BJ (cell line): ENCODE results near the gene NEIL3. TPM values are rescaled to one million over a fixed set of nuclear protein-coding genes. Genes with fewer than 3 reads are reported as not detected.

ENCODE experiments used
- CTCF ChIA-PET: fragments of 350-600 bp; formaldehyde crosslinking; extraction: SDS; loops from one replicate; lab custom pipeline; 2021; ENCODE audit warnings: antibody characterized with exemption, inconsistent platforms; lab: Yijun Ruan, JAX
- POLR2A ChIA-PET: fragments of 300-600 bp; sonication (Branson Sonifier 250); formaldehyde crosslinking; extraction: SDS; loops from one replicate; lab custom pipeline; 2021; ENCODE audit warnings: antibody characterized with exemption; lab: Charles Lee
- DNase-seq: peaks from one replicate; pipeline ENCODE4 v3.0.0-alpha.2; 2011; ENCODE audit warnings: low read depth
- H3K27me3 ChIP-seq: 2 replicates; pipeline ENCODE4 v1.6.0; 2011; ENCODE audit warnings: low read length; ENCODE audit not compliant: control insufficient read depth, insufficient read depth
- H3K36me3 ChIP-seq: 2 replicates; pipeline ENCODE4 v1.5.1; 2011; ENCODE audit warnings: low read length; ENCODE audit not compliant: control insufficient read depth, insufficient read depth
- H3K4me3 ChIP-seq: 2 replicates; pipeline ENCODE4 v1.5.1; 2011; ENCODE audit warnings: low read depth, mild to moderate bottlenecking, control low read depth, low read length
- polyA plus RNA-seq: library from polyadenylated mRNA; depleted of rRNA; stranded (reverse); fragments of >200 nt; gene quantifications from 2 replicates; pipeline ENCODE4 v1.2.3, GENCODE V29; 2011
- TF ChIP-seq, protein P1 (sequence below): IDR thresholded peaks from 2 replicates; pipeline ENCODE4 v1.5.1; 2011; ENCODE audit warnings: low read depth, mild to moderate bottlenecking, control low read depth, inconsistent platforms, low read length, moderate library complexity; ENCODE audit not compliant: insufficient read depth

Gene NEIL3
- polyA plus RNA-seq, 1 experiment: 3.6 TPM

DNA sequence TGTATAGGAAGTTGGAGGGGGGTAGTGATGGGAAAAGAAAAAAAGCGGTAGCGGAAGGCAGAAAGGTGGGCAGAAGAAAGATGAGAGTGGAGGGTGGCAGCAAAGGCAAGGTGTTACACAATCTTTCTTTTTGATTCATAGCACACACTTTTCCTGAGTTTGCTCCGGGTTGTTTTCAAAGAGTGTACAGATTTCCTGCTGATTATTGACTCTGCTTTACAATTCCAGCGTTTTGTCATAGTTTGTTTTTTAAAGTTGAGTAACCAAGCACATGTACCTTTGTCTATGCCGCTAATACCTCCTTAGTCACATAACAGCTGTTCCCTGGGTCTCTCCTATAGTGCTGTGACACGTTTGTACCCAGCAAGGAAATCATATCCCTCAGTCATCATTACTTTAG is 82.3 kb downstream of the NEIL3 start:
- ChIA-PET CTCF (no interaction called here), POLR2A (no interaction called here)
- TF ChIP-seq, protein P1, sequence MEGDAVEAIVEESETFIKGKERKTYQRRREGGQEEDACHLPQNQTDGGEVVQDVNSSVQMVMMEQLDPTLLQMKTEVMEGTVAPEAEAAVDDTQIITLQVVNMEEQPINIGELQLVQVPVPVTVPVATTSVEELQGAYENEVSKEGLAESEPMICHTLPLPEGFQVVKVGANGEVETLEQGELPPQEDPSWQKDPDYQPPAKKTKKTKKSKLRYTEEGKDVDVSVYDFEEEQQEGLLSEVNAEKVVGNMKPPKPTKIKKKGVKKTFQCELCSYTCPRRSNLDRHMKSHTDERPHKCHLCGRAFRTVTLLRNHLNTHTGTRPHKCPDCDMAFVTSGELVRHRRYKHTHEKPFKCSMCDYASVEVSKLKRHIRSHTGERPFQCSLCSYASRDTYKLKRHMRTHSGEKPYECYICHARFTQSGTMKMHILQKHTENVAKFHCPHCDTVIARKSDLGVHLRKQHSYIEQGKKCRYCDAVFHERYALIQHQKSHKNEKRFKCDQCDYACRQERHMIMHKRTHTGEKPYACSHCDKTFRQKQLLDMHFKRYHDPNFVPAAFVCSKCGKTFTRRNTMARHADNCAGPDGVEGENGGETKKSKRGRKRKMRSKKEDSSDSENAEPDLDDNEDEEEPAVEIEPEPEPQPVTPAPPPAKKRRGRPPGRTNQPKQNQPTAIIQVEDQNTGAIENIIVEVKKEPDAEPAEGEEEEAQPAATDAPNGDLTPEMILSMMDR: no peak
- no peaks in the 10 kb centered on the region for H3K36me3 ChIP-seq
- no peaks in the 10 kb centered on the region for H3K27me3 ChIP-seq
- no peak for DNase-seq
- no peak overlapping the region for H3K4me3 ChIP-seq

GRCh38 chr4:177393236-177393635 is 83.6 kb downstream of the NEIL3 start:
- TF ChIP-seq, protein P1: no peak
- DNase-seq: no peak
- ChIA-PET CTCF (interaction anchor here (0.5 kb wide), 1 partner anchor 57 kb away, joined by 3 read pairs; no protein-coding TSS in a partner anchor), POLR2A (no interaction called here)
- H3K4me3 ChIP-seq: no peak overlapping the region
- H3K36me3 ChIP-seq: no peaks in the 10 kb centered on the region
- H3K27me3 ChIP-seq: no peaks in the 10 kb centered on the region

- no peak for DNase-seq
- Histone ChIP-seq H3K27me3 (no peaks in the 10 kb centered on the region), H3K4me3 (no peak overlapping the region), H3K36me3 (no peaks in the 10 kb centered on the region)
- ChIA-PET POLR2A (no interaction called here), CTCF (interaction anchor here (0.6 kb wide), 1 partner anchor 70 kb away, joined by 3 read pairs; no protein-coding TSS in a partner anchor)
- TF ChIP-seq, protein P1: no peak
Measured at GRCh38 chr4:177396352-177396751, 86.7 kb downstream of the NEIL3 start.

DNA sequence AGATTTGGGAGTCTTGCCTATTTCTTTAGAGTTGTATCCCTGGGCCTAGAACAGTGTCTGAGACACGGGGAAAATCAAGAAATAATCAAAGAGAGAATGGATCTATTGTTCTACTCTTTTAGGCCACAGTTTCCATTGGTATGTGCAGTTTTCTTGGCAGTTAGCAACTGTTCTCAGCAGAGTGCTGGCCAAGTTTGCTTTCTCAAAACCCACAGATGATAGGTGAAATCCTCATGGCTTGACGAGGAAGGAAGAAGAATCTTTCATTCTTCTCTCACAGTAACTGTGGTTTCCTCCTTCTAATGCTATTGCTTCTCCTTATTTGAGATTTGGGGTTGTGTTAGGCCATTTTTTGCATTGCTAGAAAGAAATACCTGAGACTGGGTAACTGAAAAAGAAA is 90.4 kb downstream of the NEIL3 start:
- Histone ChIP-seq H3K27me3 (no peaks in the 10 kb centered on the region), H3K4me3 (no peak overlapping the region), H3K36me3 (no peaks in the 10 kb centered on the region)
- CTCF ChIA-PET: interaction anchor here (1.1 kb wide), 1 partner anchor 21 kb away, joined by 3 read pairs; no protein-coding TSS in a partner anchor
- POLR2A ChIA-PET: no interaction called here
- DNase-seq: no peak
- TF ChIP-seq, protein P1: no peak

DNA sequence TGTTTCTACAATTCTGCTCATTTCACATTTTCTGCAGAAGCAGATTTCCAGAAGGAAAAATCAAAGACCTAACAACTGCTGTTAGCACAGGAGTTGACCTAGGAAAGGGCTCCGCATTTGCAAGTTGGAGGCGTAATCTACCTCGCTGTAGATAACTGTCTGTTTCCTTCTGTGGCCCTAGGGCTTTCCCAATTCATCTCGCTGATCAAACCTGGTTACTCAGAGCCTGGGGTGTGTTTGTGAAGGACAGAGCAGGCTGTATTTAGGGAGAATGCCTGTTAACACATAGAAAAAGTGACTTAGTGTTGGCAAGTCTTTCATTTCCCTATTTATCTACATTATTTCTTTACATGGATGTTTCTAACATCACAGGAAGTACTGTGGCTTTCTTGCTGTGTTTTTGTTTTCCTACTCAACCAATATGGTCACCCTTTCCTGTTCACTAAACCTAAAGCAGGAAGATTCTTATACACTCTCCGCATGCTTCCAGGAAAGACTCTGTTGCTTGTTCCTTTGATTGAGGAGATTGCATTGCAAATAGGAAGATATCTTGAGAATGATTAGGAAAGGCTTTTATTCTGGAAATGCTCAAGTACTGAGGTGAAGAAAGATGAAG is 92.1 kb downstream of the NEIL3 start:
- H3K36me3 ChIP-seq: no peaks in the 10 kb centered on the region
- H3K27me3 ChIP-seq: no peaks in the 10 kb centered on the region
- H3K4me3 ChIP-seq: no peak overlapping the region
- DNase-seq: no peak
- POLR2A ChIA-PET: no interaction called here
- CTCF ChIA-PET: no interaction called here
- TF ChIP-seq, protein P1: no peak
